IgD-negative memory B cell (primary cell): ENCODE measurements around the gene DAGLA. TPM values are rescaled to one million over a fixed set of nuclear protein-coding genes. Genes with fewer than 3 reads are reported as not detected.

Source experiments
- H3K27ac Mint-ChIP-seq, 3 donors: one replicate each; pipeline ENCODE4 v1.8.0; 2020 to 2022; ENCODE audit warnings: mild to moderate bottlenecking in 3 of 3, mixed read lengths in 3 of 3, moderate library complexity in 1 of 3
- H3K27me3 Mint-ChIP-seq: one replicate; pipeline ENCODE4 v1.8.0; 2021; ENCODE audit warnings: mixed read lengths
- H3K36me3 Mint-ChIP-seq: one replicate; pipeline ENCODE4 v1.8.0; 2020; ENCODE audit warnings: mild to moderate bottlenecking, mixed read lengths
- H3K4me1 Mint-ChIP-seq, 3 donors: one replicate each; pipeline ENCODE4 v1.8.0; 2020 to 2022; ENCODE audit warnings: mixed read lengths in 3 of 3, mild to moderate bottlenecking in 1 of 3
- H3K4me3 Mint-ChIP-seq, 4 donors: one replicate each; pipeline ENCODE4 v1.8.0; 2020 to 2022; ENCODE audit warnings: mild to moderate bottlenecking in 4 of 4, mixed read lengths in 4 of 4, moderate library complexity in 3 of 4
- H3K9me3 Mint-ChIP-seq, 3 donors: one replicate each; pipeline ENCODE4 v1.8.0; 2020 to 2021; ENCODE audit warnings: mixed read lengths in 3 of 3, mild to moderate bottlenecking in 1 of 3
- polyA plus RNA-seq: library from polyadenylated mRNA; unstranded; fragments of 300-500 nt; fragmentation: Illumina TruSeq; gene quantifications from one replicate; pipeline ENCODE4 v1.2.3, GENCODE V29; 2021

Gene DAGLA
- polyA plus RNA-seq, 1 donor from 2014 or later: not detected

GRCh38 chr11:61778357-61778886 is 98.2 kb downstream of the DAGLA start:
- Mint-ChIP-seq H3K36me3 (peaks cover 1% of the 10 kb centered on the region), H3K9me3 (no peaks in the 10 kb centered on the region)

GRCh38 chr11:61778920-61779650 is 98.9 kb downstream of the DAGLA start:
- peaks cover 1% of the 10 kb centered on the region for H3K36me3 Mint-ChIP-seq
- no peaks in the 10 kb centered on the region for H3K9me3 Mint-ChIP-seq
- peaks cover 7% of the 10 kb centered on the region for H3K27me3 Mint-ChIP-seq
- H3K4me3 Mint-ChIP-seq: no peak overlapping the region
- H3K27ac Mint-ChIP-seq: no peak overlapping the region
- H3K4me1 Mint-ChIP-seq: peaks cover 0 to 6% (median 4%) of the 10 kb centered on the region in 3 donors

More at GRCh38 chr11:61778357-61778886, 98.2 kb downstream of the DAGLA start:
- Mint-ChIP-seq H3K4me1 (peaks cover 0 to 6% (median 4%) of the 10 kb centered on the region in 3 donors), H3K4me3 (peak overlapping the region in 2 of 4 donors; percentile 49 to 60), H3K27me3 (peaks cover 9% of the 10 kb centered on the region), H3K27ac (no peak overlapping the region)

- H3K36me3 Mint-ChIP-seq: peaks cover 1% of the 10 kb centered on the region
- H3K4me3 Mint-ChIP-seq: no peak overlapping the region
- H3K9me3 Mint-ChIP-seq: no peaks in the 10 kb centered on the region
- peaks cover 6% of the 10 kb centered on the region for H3K27me3 Mint-ChIP-seq
- H3K4me1 Mint-ChIP-seq: peaks cover 0 to 6% (median 4%) of the 10 kb centered on the region in 3 donors
- H3K27ac Mint-ChIP-seq: peak overlapping the region in 2 of 3 donors; percentile 71 to 78
Measured at GRCh38 chr11:61779666-61780525, 99.7 kb downstream of the DAGLA start.

- H3K4me3 Mint-ChIP-seq: no peak overlapping the region
- H3K36me3 Mint-ChIP-seq: no peaks in the 10 kb centered on the region
Measured at GRCh38 chr11:61780581-61781162, 100.5 kb downstream of the DAGLA start.

GRCh38 chr11:61781585-61781984 is 101.4 kb downstream of the DAGLA start:
- Mint-ChIP-seq H3K27ac (no peak overlapping the region), H3K4me1 (peaks cover 0 to 5% (median 3%) of the 10 kb centered on the region in 3 donors), H3K36me3 (no peaks in the 10 kb centered on the region), H3K9me3 (no peaks in the 10 kb centered on the region), H3K27me3 (peaks cover 5% of the 10 kb centered on the region), H3K4me3 (no peak overlapping the region)

More at GRCh38 chr11:61780581-61781162, 100.5 kb downstream of the DAGLA start:
- H3K9me3 Mint-ChIP-seq: no peaks in the 10 kb centered on the region
- peaks cover 0 to 6% (median 3%) of the 10 kb centered on the region in 3 donors for H3K4me1 Mint-ChIP-seq
- peaks cover 5% of the 10 kb centered on the region for H3K27me3 Mint-ChIP-seq
- peak overlapping the region in 1 of 3 donors; percentile 78 for H3K27ac Mint-ChIP-seq

GRCh38 chr11:61782299-61782698 is 102.1 kb downstream of the DAGLA start:
- Mint-ChIP-seq H3K4me1 (peaks cover 0 to 3% (median 3%) of the 10 kb centered on the region in 3 donors), H3K27ac (no peak overlapping the region), H3K9me3 (no peaks in the 10 kb centered on the region), H3K36me3 (no peaks in the 10 kb centered on the region), H3K27me3 (peaks cover 2% of the 10 kb centered on the region), H3K4me3 (no peak overlapping the region)

GRCh38 chr11:61782841-61783240 is 102.7 kb downstream of the DAGLA start:
- Mint-ChIP-seq H3K36me3 (no peaks in the 10 kb centered on the region), H3K27me3 (peaks cover 2% of the 10 kb centered on the region), H3K4me3 (no peak overlapping the region), H3K4me1 (peaks cover 0 to 3% (median 2%) of the 10 kb centered on the region in 3 donors), H3K27ac (no peak overlapping the region), H3K9me3 (no peaks in the 10 kb centered on the region)

GRCh38 chr11:61783717-61784505 is 103.7 kb downstream of the DAGLA start:
- H3K4me1 Mint-ChIP-seq: no peaks in the 10 kb centered on the region
- no peaks in the 10 kb centered on the region for H3K9me3 Mint-ChIP-seq
- H3K4me3 Mint-ChIP-seq: no peak overlapping the region
- H3K36me3 Mint-ChIP-seq: no peaks in the 10 kb centered on the region
- no peak overlapping the region for H3K27ac Mint-ChIP-seq
- no peaks in the 10 kb centered on the region for H3K27me3 Mint-ChIP-seq

GRCh38 chr11:61784506-61784805 is 104.3 kb downstream of the DAGLA start:
- H3K4me1 Mint-ChIP-seq: peaks cover 0 to under 1% (median 0%) of the 10 kb centered on the region in 3 donors
- H3K4me3 Mint-ChIP-seq: no peak overlapping the region
- H3K27me3 Mint-ChIP-seq: no peaks in the 10 kb centered on the region
- no peaks in the 10 kb centered on the region for H3K36me3 Mint-ChIP-seq
- H3K9me3 Mint-ChIP-seq: no peaks in the 10 kb centered on the region
- no peak overlapping the region for H3K27ac Mint-ChIP-seq

GRCh38 chr11:61785837-61786402 is 105.7 kb downstream of the DAGLA start:
- H3K27me3 Mint-ChIP-seq: no peaks in the 10 kb centered on the region
- no peak overlapping the region for H3K4me3 Mint-ChIP-seq
- H3K36me3 Mint-ChIP-seq: no peaks in the 10 kb centered on the region
- H3K9me3 Mint-ChIP-seq: no peaks in the 10 kb centered on the region
- H3K27ac Mint-ChIP-seq: no peak overlapping the region
- H3K4me1 Mint-ChIP-seq: peaks cover 0 to 3% (median 0%) of the 10 kb centered on the region in 3 donors

- H3K4me3 Mint-ChIP-seq: no peak overlapping the region
- no peaks in the 10 kb centered on the region for H3K36me3 Mint-ChIP-seq
- no peaks in the 10 kb centered on the region for H3K9me3 Mint-ChIP-seq
- peaks cover 7 to 14% (median 9%) of the 10 kb centered on the region in 3 donors for H3K4me1 Mint-ChIP-seq
- no peak overlapping the region for H3K27ac Mint-ChIP-seq
- H3K27me3 Mint-ChIP-seq: no peaks in the 10 kb centered on the region
Measured at GRCh38 chr11:61787928-61788491, 107.8 kb downstream of the DAGLA start.

GRCh38 chr11:61791737-61792309 is 111.6 kb downstream of the DAGLA start:
- Mint-ChIP-seq H3K4me3 (peak overlapping the region; percentile 89 to 96 (median 95)), H3K36me3 (no peaks in the 10 kb centered on the region), H3K9me3 (no peaks in the 10 kb centered on the region), H3K4me1 (peaks cover 14 to 17% (median 16%) of the 10 kb centered on the region in 3 donors), H3K27me3 (no peaks in the 10 kb centered on the region), H3K27ac (peak overlapping the region; percentile 94 to 99 (median 98))

GRCh38 chr11:61792310-61793082 is 112.3 kb downstream of the DAGLA start, which contains the start of the genes FEN1 and TMEM258:
FEN1 (plus strand) TSS chr11:61792911; CDS start chr11:61795362, 2,451 bp downstream.
TMEM258 (minus strand) TSS chr11:61792599; CDS start chr11:61792558, 41 bp downstream.
- Mint-ChIP-seq H3K4me1 (peaks cover 14 to 20% (median 16%) of the 10 kb centered on the region in 3 donors), H3K9me3 (no peaks in the 10 kb centered on the region), H3K27me3 (no peaks in the 10 kb centered on the region), H3K36me3 (peaks cover 4% of the 10 kb centered on the region), H3K4me3 (peak within 1 kb of the TSS; percentile 89 to 96 (median 95)), H3K27ac (peak within 1 kb of the TSS; percentile 94 to 99 (median 98))
